GM12873 (cell line): ENCODE data around the gene FLYWCH2.

Source experiments
- CTCF ChIP-seq: IDR thresholded peaks from 2 replicates; pipeline ENCODE4 v1.5.1; 2012; ENCODE audit warnings: low read depth, mild to moderate bottlenecking, moderate library complexity, low read length, control low read depth; ENCODE audit not compliant: insufficient read depth; ENCODE audit errors: missing control alignments

FLYWCH2 gene

GRCh38 chr16:2930236-2930635 lies 47.2 kb downstream of the FLYWCH2 start:
- no peak for TF ChIP-seq CTCF

- TF ChIP-seq CTCF = no peak
Observed at GRCh38 chr16:2933136-2933535, 50.1 kb downstream of the FLYWCH2 start.

GRCh38 chr16:2933701-2934100 lies 50.7 kb downstream of the FLYWCH2 start:
- no peak for TF ChIP-seq CTCF

GRCh38 chr16:2934450-2934849 lies 51.4 kb downstream of the FLYWCH2 start:
- TF ChIP-seq CTCF = no peak

- no peak for TF ChIP-seq CTCF
Observed at GRCh38 chr16:2936436-2937011, 53.5 kb downstream of the FLYWCH2 start.

GRCh38 chr16:2937170-2937569 lies 54.2 kb downstream of the FLYWCH2 start:
- TF ChIP-seq CTCF = no peak

- TF ChIP-seq CTCF = no peak
Observed at GRCh38 chr16:2938206-2938605, 55.2 kb downstream of the FLYWCH2 start.
